ENCODE results near the gene ADAM10.

Gene ADAM10

GRCh38 chr15:58710701-58711100 lies 38.8 kb downstream of the ADAM10 start:
- H3K4me3 ChIP-seq (ENCODE audit: low read depth, low read length) = no peak overlapping the region
- H3K36me3 ChIP-seq (ENCODE audit: control insufficient read depth in 2 of 2, insufficient read depth in 1 of 2, low read length in 2 of 2) = peaks cover 0 to 4% of the 10 kb centered on the region in 2 experiments; a peak in 2 of 3 replicates
- H3K4me1 ChIP-seq (ENCODE audit: control insufficient read depth, insufficient read depth, low read length) = no peaks in the 10 kb centered on the region
- POLR2A ChIA-PET = interaction anchor here (0.6 kb wide), 1 partner anchor 1955 kb away, joined by 4 read pairs; no protein-coding TSS in a partner anchor
- CTCF ChIA-PET = no interaction called here
- TF ChIP-seq HIC1 (tag by site-specific recombination; IDR thresholded peaks at IDR 0.05) (no peak), ZNF426 (tag by site-specific recombination; IDR thresholded peaks at IDR 0.05) (no peak), ZBTB44 (tag by site-specific recombination; IDR thresholded peaks at IDR 0.05) (no peak), ZNF530 (tag by site-specific recombination; IDR thresholded peaks at IDR 0.05; ENCODE audit: low read depth) (no peak), HOXA7 (CRISPR knock-in tag; IDR thresholded peaks at IDR 0.05; ENCODE audit: borderline replicate concordance) (no peak), KLF10 (tag by site-specific recombination; IDR thresholded peaks at IDR 0.05) (no peak), ZNF132 (tag by site-specific recombination; IDR thresholded peaks at IDR 0.05; ENCODE audit: borderline replicate concordance) (no peak), RBAK (tag by site-specific recombination; IDR thresholded peaks at IDR 0.05) (no peak), ZNF692 (tag by site-specific recombination; IDR thresholded peaks at IDR 0.05) (no peak), ZNF621 (tag by site-specific recombination; IDR thresholded peaks at IDR 0.05) (no peak), ZXDB (tag by site-specific recombination; IDR thresholded peaks at IDR 0.05) (no peak), ZNF596 (tag by site-specific recombination; IDR thresholded peaks at IDR 0.05) (no peak), ZNF366 (tag by site-specific recombination; conservative IDR thresholded peaks at IDR 0.05) (no peak), ZNF169 (tag by site-specific recombination; IDR thresholded peaks at IDR 0.05) (no peak), ZNF660 (tag by site-specific recombination; IDR thresholded peaks at IDR 0.05) (no peak), ZNF138 (tag by site-specific recombination; IDR thresholded peaks at IDR 0.05; ENCODE audit: borderline replicate concordance) (no peak), ZBTB11 (tag by site-specific recombination; conservative IDR thresholded peaks at IDR 0.05; ENCODE audit: low read depth) (no peak), ZNF112 (tag by site-specific recombination; IDR thresholded peaks at IDR 0.05) (no peak), MEIS1 (CRISPR knock-in tag; IDR thresholded peaks at IDR 0.05; ENCODE audit: borderline replicate concordance) (no peak)
- no peak overlapping the region for H3K27ac ChIP-seq (ENCODE audit: extremely low read depth, low read depth, low read length)
- H3K9me3 ChIP-seq (ENCODE audit: control insufficient read depth, insufficient read depth, low read depth, low read length) = no peaks in the 10 kb centered on the region

Data from HEK293 (cell line).